ENCODE data around the gene OR2A12.

DNA sequence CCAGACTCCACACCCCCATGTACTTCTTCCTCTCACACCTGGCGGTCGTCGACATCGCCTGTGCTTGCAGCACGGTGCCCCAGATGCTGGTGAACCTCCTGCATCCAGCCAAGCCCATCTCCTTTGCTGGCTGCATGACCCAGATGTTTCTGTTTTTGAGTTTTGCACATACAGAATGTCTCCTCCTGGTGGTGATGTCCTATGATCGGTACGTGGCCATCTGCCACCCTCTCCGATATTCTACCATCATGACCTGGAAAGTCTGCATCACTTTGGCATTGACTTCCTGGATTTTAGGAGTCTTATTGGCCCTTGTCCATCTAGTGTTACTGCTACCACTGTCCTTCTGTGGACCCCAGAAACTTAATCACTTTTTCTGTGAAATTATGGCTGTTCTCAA is 11.7 kb upstream of the OR2A12 start:
- no peak for TF ChIP-seq EZH2 (IDR thresholded peaks at IDR 0.05; ENCODE audit: borderline replicate concordance, insufficient read depth, low read length, poor library complexity, severe bottlenecking)
- TF ChIP-seq, protein P1, sequence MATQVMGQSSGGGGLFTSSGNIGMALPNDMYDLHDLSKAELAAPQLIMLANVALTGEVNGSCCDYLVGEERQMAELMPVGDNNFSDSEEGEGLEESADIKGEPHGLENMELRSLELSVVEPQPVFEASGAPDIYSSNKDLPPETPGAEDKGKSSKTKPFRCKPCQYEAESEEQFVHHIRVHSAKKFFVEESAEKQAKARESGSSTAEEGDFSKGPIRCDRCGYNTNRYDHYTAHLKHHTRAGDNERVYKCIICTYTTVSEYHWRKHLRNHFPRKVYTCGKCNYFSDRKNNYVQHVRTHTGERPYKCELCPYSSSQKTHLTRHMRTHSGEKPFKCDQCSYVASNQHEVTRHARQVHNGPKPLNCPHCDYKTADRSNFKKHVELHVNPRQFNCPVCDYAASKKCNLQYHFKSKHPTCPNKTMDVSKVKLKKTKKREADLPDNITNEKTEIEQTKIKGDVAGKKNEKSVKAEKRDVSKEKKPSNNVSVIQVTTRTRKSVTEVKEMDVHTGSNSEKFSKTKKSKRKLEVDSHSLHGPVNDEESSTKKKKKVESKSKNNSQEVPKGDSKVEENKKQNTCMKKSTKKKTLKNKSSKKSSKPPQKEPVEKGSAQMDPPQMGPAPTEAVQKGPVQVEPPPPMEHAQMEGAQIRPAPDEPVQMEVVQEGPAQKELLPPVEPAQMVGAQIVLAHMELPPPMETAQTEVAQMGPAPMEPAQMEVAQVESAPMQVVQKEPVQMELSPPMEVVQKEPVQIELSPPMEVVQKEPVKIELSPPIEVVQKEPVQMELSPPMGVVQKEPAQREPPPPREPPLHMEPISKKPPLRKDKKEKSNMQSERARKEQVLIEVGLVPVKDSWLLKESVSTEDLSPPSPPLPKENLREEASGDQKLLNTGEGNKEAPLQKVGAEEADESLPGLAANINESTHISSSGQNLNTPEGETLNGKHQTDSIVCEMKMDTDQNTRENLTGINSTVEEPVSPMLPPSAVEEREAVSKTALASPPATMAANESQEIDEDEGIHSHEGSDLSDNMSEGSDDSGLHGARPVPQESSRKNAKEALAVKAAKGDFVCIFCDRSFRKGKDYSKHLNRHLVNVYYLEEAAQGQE (IDR thresholded peaks at IDR 0.05; ENCODE audit: borderline replicate concordance), result no peak
- TF ChIP-seq, protein P2, sequence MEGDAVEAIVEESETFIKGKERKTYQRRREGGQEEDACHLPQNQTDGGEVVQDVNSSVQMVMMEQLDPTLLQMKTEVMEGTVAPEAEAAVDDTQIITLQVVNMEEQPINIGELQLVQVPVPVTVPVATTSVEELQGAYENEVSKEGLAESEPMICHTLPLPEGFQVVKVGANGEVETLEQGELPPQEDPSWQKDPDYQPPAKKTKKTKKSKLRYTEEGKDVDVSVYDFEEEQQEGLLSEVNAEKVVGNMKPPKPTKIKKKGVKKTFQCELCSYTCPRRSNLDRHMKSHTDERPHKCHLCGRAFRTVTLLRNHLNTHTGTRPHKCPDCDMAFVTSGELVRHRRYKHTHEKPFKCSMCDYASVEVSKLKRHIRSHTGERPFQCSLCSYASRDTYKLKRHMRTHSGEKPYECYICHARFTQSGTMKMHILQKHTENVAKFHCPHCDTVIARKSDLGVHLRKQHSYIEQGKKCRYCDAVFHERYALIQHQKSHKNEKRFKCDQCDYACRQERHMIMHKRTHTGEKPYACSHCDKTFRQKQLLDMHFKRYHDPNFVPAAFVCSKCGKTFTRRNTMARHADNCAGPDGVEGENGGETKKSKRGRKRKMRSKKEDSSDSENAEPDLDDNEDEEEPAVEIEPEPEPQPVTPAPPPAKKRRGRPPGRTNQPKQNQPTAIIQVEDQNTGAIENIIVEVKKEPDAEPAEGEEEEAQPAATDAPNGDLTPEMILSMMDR (IDR thresholded peaks at IDR 0.05; ENCODE audit: poor library complexity, severe bottlenecking), result no peak
- no peak for TF ChIP-seq TAF1 (IDR thresholded peaks at IDR 0.05; ENCODE audit: low read depth)
- TF ChIP-seq POLR2AphosphoS5 (IDR thresholded peaks at IDR 0.05), result no peak
- TF ChIP-seq EP300 (conservative IDR thresholded peaks at IDR 0.05; ENCODE audit: poor library complexity, severe bottlenecking), result no peak
